ENCODE data around the gene PDCD5.
"Not testable (repeated sequence)": the region's sequence is repeated elsewhere in the genome, so short reads cannot be mapped to it uniquely, and the experiment has no call there.

The PDCD5 gene

GRCh38 chr19:32563761-32564160 lies 17.2 kb upstream of the PDCD5 start:
- H3K4me2 ChIP-seq (ENCODE audit: low read length): no peak overlapping the region
- no peaks in the 10 kb centered on the region for H3K9me3 ChIP-seq (ENCODE audit: insufficient read depth, low read length)
- H2AFZ ChIP-seq (ENCODE audit: low read depth, low read length): no peak overlapping the region
- no peaks in the 10 kb centered on the region for H3K27me3 ChIP-seq (ENCODE audit: low read depth, low read length)
- no peaks in the 10 kb centered on the region for H3K4me1 ChIP-seq (ENCODE audit: low read length)
- H3K9ac ChIP-seq (ENCODE audit: low read length): no peak overlapping the region
- H3K4me3 ChIP-seq (ENCODE audit: low read length): no peak overlapping the region
- no peak overlapping the region for H3K27ac ChIP-seq (ENCODE audit: low read length)
- TF ChIP-seq CTCF (IDR thresholded peaks at IDR 0.05; ENCODE audit: low read depth, low read length): no peak
- no peak for TF ChIP-seq EZH2phosphoT487 (IDR thresholded peaks at IDR 0.05; ENCODE audit: low read depth)
- H3K36me3 ChIP-seq (replicated peaks; ENCODE audit: low read depth, low read length): no peaks in the 10 kb centered on the region
- no peaks in the 10 kb centered on the region for H4K20me1 ChIP-seq (ENCODE audit: insufficient read depth, low read length)
- no peaks in the 10 kb centered on the region for H3K79me2 ChIP-seq (ENCODE audit: low read length)

- Histone ChIP-seq H3K4me2 (ENCODE audit: low read length) (no peak overlapping the region), H3K79me2 (ENCODE audit: low read length) (no peaks in the 10 kb centered on the region), H4K20me1 (ENCODE audit: insufficient read depth, low read length) (no peaks in the 10 kb centered on the region), H3K9ac (ENCODE audit: low read length) (no peak overlapping the region), H3K27ac (ENCODE audit: low read length) (no peak overlapping the region), H3K4me3 (ENCODE audit: low read length) (no peak overlapping the region), H3K9me3 (ENCODE audit: insufficient read depth, low read length) (no peaks in the 10 kb centered on the region), H2AFZ (ENCODE audit: low read depth, low read length) (no peak overlapping the region), H3K4me1 (ENCODE audit: low read length) (no peaks in the 10 kb centered on the region), H3K36me3 (replicated peaks; ENCODE audit: low read depth, low read length) (no peaks in the 10 kb centered on the region), H3K27me3 (ENCODE audit: low read depth, low read length) (no peaks in the 10 kb centered on the region)
- TF ChIP-seq EZH2phosphoT487 (IDR thresholded peaks at IDR 0.05; ENCODE audit: low read depth) (no peak), CTCF (IDR thresholded peaks at IDR 0.05; ENCODE audit: low read depth, low read length) (no peak)
These were observed 14.7 kb upstream of the PDCD5 start for GRCh38 chr19:32566246-32566830.

GRCh38 chr19:32567486-32567885 lies 13.5 kb upstream of the PDCD5 start:
- Histone ChIP-seq H3K4me3 (ENCODE audit: low read length) (no peak overlapping the region), H2AFZ (ENCODE audit: low read depth, low read length) (no peak overlapping the region), H3K27me3 (ENCODE audit: low read depth, low read length) (no peaks in the 10 kb centered on the region), H3K9ac (ENCODE audit: low read length) (no peak overlapping the region), H3K79me2 (ENCODE audit: low read length) (no peaks in the 10 kb centered on the region), H3K27ac (ENCODE audit: low read length) (no peak overlapping the region), H3K9me3 (ENCODE audit: insufficient read depth, low read length) (no peaks in the 10 kb centered on the region), H4K20me1 (ENCODE audit: insufficient read depth, low read length) (no peaks in the 10 kb centered on the region), H3K36me3 (replicated peaks; ENCODE audit: low read depth, low read length) (no peaks in the 10 kb centered on the region), H3K4me1 (ENCODE audit: low read length) (no peaks in the 10 kb centered on the region), H3K4me2 (ENCODE audit: low read length) (no peak overlapping the region)
- TF ChIP-seq EZH2phosphoT487 (IDR thresholded peaks at IDR 0.05; ENCODE audit: low read depth): no peak
- no peak for TF ChIP-seq CTCF (IDR thresholded peaks at IDR 0.05; ENCODE audit: low read depth, low read length)

- no peak overlapping the region for H3K4me2 ChIP-seq (ENCODE audit: low read length)
These were observed 10.8 kb upstream of the PDCD5 start for GRCh38 chr19:32570081-32570785.

GRCh38 chr19:32571471-32572075 lies 9.4 kb upstream of the PDCD5 start:
- not testable (repeated sequence) for H3K36me3 ChIP-seq (replicated peaks; ENCODE audit: low read depth, low read length); H3K4me1 ChIP-seq (ENCODE audit: low read length); H2AFZ ChIP-seq (ENCODE audit: low read depth, low read length); H3K27ac ChIP-seq (ENCODE audit: low read length); H3K9ac ChIP-seq (ENCODE audit: low read length); H3K9me3 ChIP-seq (ENCODE audit: insufficient read depth, low read length); H3K27me3 ChIP-seq (ENCODE audit: low read depth, low read length); H3K4me3 ChIP-seq (ENCODE audit: low read length); H3K79me2 ChIP-seq (ENCODE audit: low read length); H4K20me1 ChIP-seq (ENCODE audit: insufficient read depth, low read length); H3K4me2 ChIP-seq (ENCODE audit: low read length)

More at GRCh38 chr19:32570081-32570785, 10.8 kb upstream of the PDCD5 start:
- Histone ChIP-seq H3K9ac (ENCODE audit: low read length) (no peak overlapping the region), H3K79me2 (ENCODE audit: low read length) (no peaks in the 10 kb centered on the region), H3K4me1 (ENCODE audit: low read length) (no peaks in the 10 kb centered on the region), H2AFZ (ENCODE audit: low read depth, low read length) (no peak overlapping the region), H3K4me3 (ENCODE audit: low read length) (no peak overlapping the region), H4K20me1 (ENCODE audit: insufficient read depth, low read length) (no peaks in the 10 kb centered on the region), H3K36me3 (replicated peaks; ENCODE audit: low read depth, low read length) (no peaks in the 10 kb centered on the region), H3K27ac (ENCODE audit: low read length) (no peak overlapping the region), H3K9me3 (ENCODE audit: insufficient read depth, low read length) (no peaks in the 10 kb centered on the region), H3K27me3 (ENCODE audit: low read depth, low read length) (no peaks in the 10 kb centered on the region; the same call in 1 of the 2 replicates)
- TF ChIP-seq EZH2phosphoT487 (IDR thresholded peaks at IDR 0.05; ENCODE audit: low read depth) (no peak), CTCF (IDR thresholded peaks at IDR 0.05; ENCODE audit: low read depth, low read length) (peak; percentile 72)

Data from OCI-LY3 (cell line).